Suppressor macrophage treated with lipopolysaccharide for 1 hour (primary cell): Measurements from ENCODE around the gene PPM1J.
A peak's percentile ranks its signal among the peaks of the same experiment; 100 is the strongest.
"Not testable (repeated sequence)": the region's sequence is repeated elsewhere in the genome, so short reads cannot be mapped to it uniquely, and the experiment has no call there.

Source experiments
- DNase-seq, 3 donors: peaks; one replicate each; pipeline ENCODE4 v3.0.0-alpha.2; 2020 to 2022

Gene PPM1J, protein sequence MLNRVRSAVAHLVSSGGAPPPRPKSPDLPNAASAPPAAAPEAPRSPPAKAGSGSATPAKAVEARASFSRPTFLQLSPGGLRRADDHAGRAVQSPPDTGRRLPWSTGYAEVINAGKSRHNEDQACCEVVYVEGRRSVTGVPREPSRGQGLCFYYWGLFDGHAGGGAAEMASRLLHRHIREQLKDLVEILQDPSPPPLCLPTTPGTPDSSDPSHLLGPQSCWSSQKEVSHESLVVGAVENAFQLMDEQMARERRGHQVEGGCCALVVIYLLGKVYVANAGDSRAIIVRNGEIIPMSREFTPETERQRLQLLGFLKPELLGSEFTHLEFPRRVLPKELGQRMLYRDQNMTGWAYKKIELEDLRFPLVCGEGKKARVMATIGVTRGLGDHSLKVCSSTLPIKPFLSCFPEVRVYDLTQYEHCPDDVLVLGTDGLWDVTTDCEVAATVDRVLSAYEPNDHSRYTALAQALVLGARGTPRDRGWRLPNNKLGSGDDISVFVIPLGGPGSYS

DNA sequence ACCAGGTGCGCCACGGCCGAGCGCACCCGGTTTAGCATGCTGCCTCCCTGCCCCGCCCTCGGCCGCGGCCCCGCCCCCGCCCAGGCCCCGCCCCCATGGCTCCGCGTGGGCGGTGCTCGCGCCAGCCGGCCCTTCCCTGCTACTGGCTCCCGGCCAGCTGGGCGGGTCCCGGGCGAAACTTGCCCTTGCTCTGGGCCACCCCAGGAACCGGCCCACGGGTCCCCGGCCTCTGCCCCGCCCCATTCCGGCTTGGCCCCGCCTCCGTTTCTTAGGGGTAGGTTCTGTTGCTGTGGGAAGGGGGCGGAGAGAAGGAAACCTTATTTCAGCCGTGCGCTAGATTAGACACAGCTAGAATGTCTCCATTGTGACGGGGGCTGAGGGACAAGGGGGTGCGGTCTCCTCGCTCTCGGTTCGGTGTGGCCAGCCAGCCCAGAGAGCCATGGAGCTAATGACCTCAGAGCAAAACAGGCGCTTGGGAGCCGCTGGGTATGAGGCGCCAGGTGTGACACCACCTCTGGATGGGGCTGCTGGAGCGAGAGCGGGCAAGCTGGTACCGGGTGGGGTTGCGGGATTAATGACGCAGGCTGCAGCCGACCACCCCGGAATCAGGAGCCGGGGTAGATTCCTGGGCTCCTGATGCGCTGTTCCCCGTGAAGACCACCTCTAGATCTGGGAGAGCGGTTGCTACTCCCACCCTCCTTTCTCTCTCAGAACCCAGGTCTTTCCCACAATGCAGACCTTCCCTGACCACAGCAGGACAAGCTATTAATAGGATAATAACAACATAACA, at the start of gene PPM1J:
TSS of gene PPM1J (minus strand) at position 69 of the 790 bp plus-strand sequence. CDS start at position 38, 31 bp downstream.
- DNase-seq: peak; percentile 99 to 100 (median 99)

GRCh38 chr1:112762541-112763500, 47.7 kb upstream of the PPM1J start:
- DNase-seq: no peak

GRCh38 chr1:112761714-112762480, 46.8 kb upstream of the PPM1J start:
- peak in 1 of 3 donors; percentile 16 for DNase-seq

GRCh38 chr1:112759228-112759627, 44.1 kb upstream of the PPM1J start:
- DNase-seq: peak in 1 of 3 donors; percentile 10

DNA sequence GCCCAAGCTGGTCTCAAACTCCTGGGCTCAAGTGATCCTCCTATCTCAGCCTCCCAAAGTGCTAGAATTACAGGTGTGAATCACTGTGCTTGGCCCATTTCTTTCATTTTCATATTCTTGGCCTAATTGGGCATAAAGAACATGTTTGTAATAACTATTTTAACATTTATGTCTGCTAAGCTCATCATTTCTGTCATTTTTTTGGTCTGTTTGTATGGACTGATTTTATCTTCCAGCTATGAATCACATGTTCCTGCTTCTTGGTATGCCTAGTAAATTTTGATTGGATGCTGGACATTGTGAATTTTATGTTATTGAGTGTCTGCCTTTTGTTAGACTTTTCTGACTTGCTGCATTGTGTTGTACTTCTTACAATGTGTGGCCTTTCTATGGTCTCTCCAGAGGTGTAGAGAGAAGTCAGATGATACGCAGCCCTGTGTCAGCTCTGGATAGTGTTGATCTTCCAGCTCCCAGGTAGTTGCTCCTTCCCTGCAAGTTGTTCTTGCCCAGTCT, 39.0 kb upstream of the PPM1J start:
- no peak for DNase-seq

DNA sequence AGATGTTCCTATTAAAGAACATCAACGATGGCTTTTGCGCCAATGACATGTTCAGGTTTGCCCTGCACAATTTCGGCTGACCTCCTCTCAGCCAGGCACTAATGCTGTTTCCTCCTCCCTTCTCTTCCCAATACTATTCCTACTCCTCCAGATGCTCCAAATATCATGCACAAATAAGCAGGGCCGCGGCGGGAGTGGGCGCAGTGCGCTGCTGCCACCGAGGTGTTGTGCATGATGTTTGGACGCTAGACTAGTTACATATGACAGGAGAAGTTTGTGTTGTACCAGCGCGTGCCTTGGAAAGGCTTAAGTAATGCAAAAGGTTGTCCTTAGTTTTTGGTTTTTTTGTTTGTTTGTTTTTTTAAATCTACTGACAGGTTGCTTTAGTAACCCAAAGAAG, 33.3 kb upstream of the PPM1J start:
- DNase-seq: no peak

- DNase-seq: peak; percentile 39 to 65 (median 53)
Observed at GRCh38 chr1:112744009-112744578, 29.0 kb upstream of the PPM1J start.

DNA sequence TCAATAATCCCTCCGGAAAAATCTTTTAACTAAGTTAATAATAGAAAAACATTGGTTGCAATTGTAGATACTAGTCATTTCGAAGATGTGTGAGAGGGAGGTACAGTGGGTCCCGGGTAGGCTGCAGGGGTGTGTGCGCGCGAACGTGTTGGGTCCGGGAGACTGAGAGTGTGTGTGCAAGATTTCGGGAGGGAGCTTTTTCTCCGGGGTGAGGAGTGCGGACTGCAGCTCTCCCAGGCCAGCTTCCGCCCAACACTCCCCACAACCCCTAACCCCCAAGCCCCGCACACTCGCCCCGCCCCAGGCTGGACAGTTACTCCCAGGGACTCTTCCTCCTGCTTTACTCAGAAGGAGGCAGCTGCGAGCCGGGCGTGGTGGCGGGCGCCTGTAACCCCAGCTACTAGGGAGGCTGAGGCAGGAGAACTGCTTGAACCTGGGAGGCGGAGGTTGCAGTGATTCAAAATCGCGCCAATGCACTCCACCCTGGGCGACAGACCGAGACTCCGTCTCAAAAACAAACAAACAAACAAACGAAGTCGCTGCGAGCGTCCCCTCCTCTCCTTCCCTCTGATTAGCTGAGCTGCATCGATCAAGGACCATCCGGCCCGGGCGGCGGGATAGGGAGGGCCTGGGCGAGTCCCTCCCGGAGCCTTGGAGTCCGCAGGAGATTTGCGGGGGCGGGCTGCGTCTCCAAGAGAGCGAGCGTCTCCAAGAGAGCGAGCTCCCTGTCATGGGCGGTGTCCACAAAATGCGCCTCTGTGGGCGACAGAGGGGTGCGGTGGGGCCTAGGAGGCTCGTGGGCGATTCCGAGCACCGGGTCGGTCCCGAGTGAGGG, 28.3 kb upstream of the PPM1J start:
- peak; percentile 37 to 67 (median 47) for DNase-seq

- no peak for DNase-seq
Observed at GRCh38 chr1:112737573-112737972, 22.4 kb upstream of the PPM1J start.

- DNase-seq: peak; percentile 72 to 93 (median 91)
Observed at GRCh38 chr1:112735752-112736151, 20.6 kb upstream of the PPM1J start.

DNA sequence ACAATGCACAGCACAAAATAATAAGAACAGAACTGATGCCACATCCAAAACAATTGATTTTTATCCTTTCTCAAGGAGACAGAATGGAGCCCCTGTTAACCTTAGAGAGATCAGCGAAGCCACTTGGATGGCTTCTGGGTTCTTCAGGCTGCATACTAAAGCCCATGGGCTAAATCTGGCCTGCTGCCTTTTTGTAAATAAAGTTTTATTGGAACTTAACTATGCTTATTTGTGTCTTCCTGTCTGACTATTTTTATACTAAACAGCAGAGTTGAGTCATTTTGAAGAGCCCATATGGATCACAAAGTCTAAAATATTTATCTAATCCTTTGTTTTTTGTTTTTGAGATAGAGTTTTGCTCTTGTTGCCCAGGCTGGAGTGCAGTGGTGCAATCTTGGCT, 16.3 kb upstream of the PPM1J start:
- DNase-seq: no peak

GRCh38 chr1:112729909-112730308, 14.8 kb upstream of the PPM1J start:
- DNase-seq: no peak

DNA sequence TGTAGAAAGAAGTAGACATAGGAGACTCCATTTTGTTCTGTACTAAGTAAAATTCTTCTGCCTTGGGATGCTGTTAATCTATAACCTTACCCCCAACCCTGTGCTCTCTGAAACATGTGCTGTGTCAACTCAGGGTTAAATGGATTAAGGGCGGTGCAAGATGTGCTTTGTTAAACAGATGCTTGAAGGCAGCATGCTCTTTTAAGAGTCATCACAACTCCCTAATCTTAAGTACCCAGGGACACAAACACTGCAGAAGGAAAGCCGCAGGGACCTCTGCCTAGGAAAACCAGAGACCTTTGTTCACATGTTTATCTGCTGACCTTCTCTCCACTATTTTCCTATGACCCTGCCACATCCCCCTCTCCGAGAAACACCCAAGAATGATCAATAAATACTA, 13.9 kb upstream of the PPM1J start:
- not testable (repeated sequence) for DNase-seq

- DNase-seq: not testable (repeated sequence)
Observed at GRCh38 chr1:112728306-112728971, 13.3 kb upstream of the PPM1J start.

DNA sequence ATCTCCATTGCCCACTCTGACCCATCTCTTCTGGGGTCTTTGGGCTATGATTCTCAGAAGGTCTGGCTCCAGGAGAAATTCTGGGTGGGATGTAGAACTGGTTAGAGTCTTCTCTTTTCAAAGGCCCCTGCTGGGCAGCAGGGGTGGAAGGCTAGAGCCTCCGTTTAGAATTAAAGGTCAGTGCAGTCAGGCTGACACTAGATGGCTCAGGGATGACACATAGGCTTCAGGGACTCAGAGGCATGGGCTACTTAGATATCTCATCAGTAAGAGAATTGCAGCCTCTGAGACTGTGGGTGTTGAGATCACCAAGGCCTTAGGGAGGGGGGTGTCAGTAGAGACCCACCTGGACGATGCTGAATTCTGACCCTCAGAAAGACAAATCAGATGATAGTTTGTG, 12.6 kb upstream of the PPM1J start:
- DNase-seq: peak in 1 of 3 donors; percentile 42

DNA sequence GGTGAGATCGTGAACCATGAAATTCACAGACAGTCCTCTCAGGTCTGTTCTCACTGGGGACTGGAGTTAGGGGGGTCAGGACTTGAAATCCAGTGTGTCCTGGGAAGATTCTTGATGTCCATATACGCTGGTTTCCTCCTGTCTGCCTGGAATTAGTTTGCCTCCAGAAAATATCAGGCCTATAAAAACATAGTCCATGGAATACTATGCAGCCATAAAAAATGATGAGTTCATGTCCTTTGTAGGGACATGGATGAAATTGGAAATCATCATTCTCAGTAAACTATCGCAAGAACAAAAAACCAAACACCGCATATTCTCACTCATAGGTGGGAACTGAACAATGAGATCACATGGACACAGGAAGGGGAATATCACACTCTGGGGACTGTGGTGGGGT, 9.1 kb upstream of the PPM1J start:
- DNase-seq: not testable (repeated sequence)

DNA sequence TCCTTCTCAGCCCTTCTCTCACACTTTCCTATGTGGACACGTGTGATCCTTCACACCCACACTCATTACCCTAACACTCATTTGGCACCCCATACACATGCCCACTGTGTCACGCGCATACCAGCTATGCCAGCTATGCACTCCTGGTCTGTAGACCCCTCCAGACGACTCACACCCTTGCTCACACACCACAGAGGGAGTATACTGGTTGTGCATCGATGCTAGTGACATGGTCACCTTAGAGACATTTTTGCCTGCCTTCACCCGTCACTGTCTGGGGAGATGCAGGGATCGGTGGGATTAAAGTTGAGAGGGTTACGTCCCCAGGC, 8.3 kb upstream of the PPM1J start:
- DNase-seq: no peak

GRCh38 chr1:112722601-112723510, 7.7 kb upstream of the PPM1J start:
- peak; percentile 77 to 81 (median 80) for DNase-seq
